CD4-positive, CD25-positive, alpha-beta regulatory T cell (primary cell): Measurements from ENCODE around the gene TSHZ3. TPM values are rescaled to one million over a fixed set of nuclear protein-coding genes. Genes with fewer than 3 reads are reported as not detected.
A peak's percentile ranks its signal among the peaks of the same experiment; 100 is the strongest.

ENCODE experiments used
- ATAC-seq, 2 donors: fragments of 150-1000 bp; cut with Tn5 transposase; one replicate each; pipeline ENCODE4 v1.10.0; 2021; ENCODE audit warnings: low read depth in 2 of 2, moderate number of reproducible peaks in 2 of 2, moderate library complexity in 1 of 2
- DNase-seq, 3 donors: peaks; one replicate each; pipeline versions ENCODE4 v3.0.0 to v3.0.0-alpha.2; 2012 to 2022; ENCODE audit warnings: mixed read lengths in 1 of 3
- H3K27ac ChIP-seq: one replicate; pipeline ENCODE4 v1.7.0; 2013; ENCODE audit warnings: mild to moderate bottlenecking, low read length; ENCODE audit not compliant: insufficient read depth, poor library complexity, severe bottlenecking
- H3K27me3 ChIP-seq: one replicate; pipeline ENCODE4 v1.7.0; 2013; ENCODE audit warnings: low read length; ENCODE audit not compliant: control insufficient read depth, insufficient read depth
- H3K36me3 ChIP-seq: one replicate; pipeline ENCODE4 v1.7.0; 2013; ENCODE audit warnings: mild to moderate bottlenecking, low read length, moderate library complexity; ENCODE audit not compliant: control insufficient read depth, insufficient read depth
- H3K4me1 ChIP-seq: 2 replicates; pipeline ENCODE4 v1.7.0; 2013; ENCODE audit warnings: mild to moderate bottlenecking, low read length; ENCODE audit not compliant: insufficient read depth, control insufficient read depth, poor library complexity, severe bottlenecking
- H3K4me3 ChIP-seq: one replicate; pipeline ENCODE4 v1.7.0; 2013; ENCODE audit warnings: low read depth, mild to moderate bottlenecking, low read length, moderate library complexity
- H3K9me3 ChIP-seq, 2 experiments: 1 replicate in 1 of 2; 2 replicates in 1 of 2; pipeline ENCODE4 v1.7.0; 2013; ENCODE audit warnings: low read length in 2 of 2, mild to moderate bottlenecking in 1 of 2, moderate library complexity in 1 of 2; ENCODE audit not compliant: control insufficient read depth in 2 of 2
- H3K27ac Mint-ChIP-seq, 3 donors: one replicate each; pipeline ENCODE4 v1.8.0; 2020 to 2022; ENCODE audit warnings: mild to moderate bottlenecking in 3 of 3, mixed read lengths in 3 of 3, moderate library complexity in 2 of 3
- H3K27me3 Mint-ChIP-seq: one replicate; pipeline ENCODE4 v1.8.0; 2022; ENCODE audit warnings: mild to moderate bottlenecking, mixed read lengths
- H3K36me3 Mint-ChIP-seq: one replicate; pipeline ENCODE4 v1.8.0; 2020; ENCODE audit warnings: mixed read lengths
- H3K4me1 Mint-ChIP-seq, 4 donors: one replicate each; pipeline ENCODE4 v1.8.0; 2020 to 2022; ENCODE audit warnings: mixed read lengths in 4 of 4, mild to moderate bottlenecking in 1 of 4
- H3K4me3 Mint-ChIP-seq, 4 donors: one replicate each; pipeline ENCODE4 v1.8.0; 2020 to 2022; ENCODE audit warnings: mild to moderate bottlenecking in 4 of 4, mixed read lengths in 4 of 4, moderate library complexity in 3 of 4
- H3K9me3 Mint-ChIP-seq, 7 donors: one replicate each; pipeline ENCODE4 v1.8.0; 2020 to 2022; ENCODE audit warnings: mixed read lengths in 7 of 7, mild to moderate bottlenecking in 3 of 7, moderate library complexity in 2 of 7
- polyA plus RNA-seq, 4 donors: library from polyadenylated mRNA; unstranded; fragments of 300-500 nt; fragmentation: Illumina TruSeq; gene quantifications; one replicate each; pipeline ENCODE4 v1.2.3, GENCODE V29; 2021
- total RNA-seq: library from RNA; stranded (reverse); gene quantifications from one replicate; pipeline ENCODE4 v1.2.3, GENCODE V29; 2022

Gene TSHZ3
- total and polyA plus RNA-seq, 5 donors from 2014 or later, result 0.24 to 2.5 (median 0.96) TPM

DNA sequence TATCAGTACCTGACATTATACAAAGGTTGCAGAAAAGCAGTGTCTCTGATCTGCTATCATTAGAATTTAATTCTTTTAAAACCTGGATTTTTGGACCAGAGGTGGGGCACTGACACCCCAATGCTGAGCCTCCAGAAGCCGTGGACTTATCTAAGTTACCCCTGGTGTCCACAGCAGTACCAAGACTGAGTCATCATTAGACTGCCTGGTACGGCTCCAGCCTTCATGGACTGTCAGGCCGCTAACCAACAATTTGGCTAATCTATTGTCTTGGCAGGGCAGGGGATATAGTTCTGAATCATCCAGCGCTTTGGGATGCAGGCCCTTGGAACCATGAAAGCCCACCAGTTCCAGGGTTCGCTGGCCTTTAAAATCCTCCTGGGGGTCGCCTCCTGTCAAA is 78.3 kb downstream of the TSHZ3 start:
- no peaks in the 10 kb centered on the region for H3K36me3 ChIP-seq

GRCh38 chr19:31269425-31270127 is 79.7 kb downstream of the TSHZ3 start:
- H3K27ac ChIP-seq, result no peak overlapping the region
- no peak overlapping the region for H3K4me3 ChIP-seq
- no peaks in the 10 kb centered on the region for H3K4me1 ChIP-seq
- no peak for ATAC-seq
- peaks cover under 1% of the 10 kb centered on the region for H3K27me3 Mint-ChIP-seq
- H3K9me3 ChIP-seq, result no peaks in the 10 kb centered on the region
- no peak for DNase-seq
- H3K27ac Mint-ChIP-seq, result no peak overlapping the region
- no peaks in the 10 kb centered on the region for H3K4me1 Mint-ChIP-seq
- no peaks in the 10 kb centered on the region for H3K36me3 ChIP-seq
- H3K9me3 Mint-ChIP-seq, result no peaks in the 10 kb centered on the region
- H3K4me3 Mint-ChIP-seq, result no peak overlapping the region
- no peaks in the 10 kb centered on the region for H3K27me3 ChIP-seq
- H3K36me3 Mint-ChIP-seq, result no peaks in the 10 kb centered on the region

More for the DNA sequence above, 78.3 kb downstream of the TSHZ3 start:
- Histone ChIP-seq H3K9me3 (no peaks in the 10 kb centered on the region), H3K4me3 (no peak overlapping the region), H3K4me1 (no peaks in the 10 kb centered on the region), H3K27ac (no peak overlapping the region), H3K27me3 (no peaks in the 10 kb centered on the region)
- ATAC-seq, result no peak
- DNase-seq, result no peak
- Mint-ChIP-seq H3K4me3 (no peak overlapping the region), H3K4me1 (no peaks in the 10 kb centered on the region), H3K27me3 (no peaks in the 10 kb centered on the region), H3K9me3 (no peaks in the 10 kb centered on the region), H3K27ac (no peak overlapping the region), H3K36me3 (no peaks in the 10 kb centered on the region)

DNA sequence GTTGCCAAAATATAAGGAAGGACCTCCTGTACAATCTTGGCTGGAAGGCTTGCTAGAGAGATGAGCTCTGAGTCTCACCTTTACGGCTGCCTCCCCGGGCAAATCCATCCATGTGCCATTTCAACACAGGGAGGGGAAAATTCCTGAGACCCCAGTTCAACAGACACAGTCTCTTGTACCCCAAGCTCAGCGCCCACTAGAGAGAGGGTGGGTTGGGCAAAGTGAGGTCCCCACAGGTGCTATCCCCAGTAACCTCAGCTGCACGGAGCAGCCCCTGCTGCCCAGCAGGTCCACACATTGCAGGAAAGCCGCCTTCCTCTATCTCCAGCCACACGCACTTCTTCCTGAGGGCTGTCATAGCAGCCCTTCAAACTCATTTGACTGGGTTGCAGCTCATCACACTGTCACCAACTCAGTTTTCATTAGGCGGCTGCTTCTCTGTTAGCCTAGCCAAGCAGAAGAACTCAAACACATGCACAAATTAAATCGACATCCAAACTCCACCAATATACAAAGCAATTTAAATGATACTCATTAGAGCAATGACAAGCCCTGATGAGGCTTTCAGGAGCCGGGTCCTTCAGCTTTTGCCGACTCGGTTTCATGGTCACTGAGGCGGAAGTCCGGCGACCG is 80.4 kb downstream of the TSHZ3 start:
- H3K9me3 ChIP-seq, result no peaks in the 10 kb centered on the region
- Mint-ChIP-seq H3K4me3 (no peak overlapping the region), H3K27ac (no peak overlapping the region), H3K36me3 (no peaks in the 10 kb centered on the region), H3K27me3 (peaks cover 7% of the 10 kb centered on the region), H3K9me3 (no peaks in the 10 kb centered on the region), H3K4me1 (no peaks in the 10 kb centered on the region)
- H3K36me3 ChIP-seq, result no peaks in the 10 kb centered on the region
- H3K4me1 ChIP-seq, result no peaks in the 10 kb centered on the region
- H3K4me3 ChIP-seq, result no peak overlapping the region
- H3K27ac ChIP-seq, result no peak overlapping the region
- DNase-seq (no peak), ATAC-seq (no peak)
- H3K27me3 ChIP-seq, result no peaks in the 10 kb centered on the region

- no peaks in the 10 kb centered on the region for H3K27me3 ChIP-seq
- no peaks in the 10 kb centered on the region for H3K36me3 Mint-ChIP-seq
- no peak overlapping the region for H3K27ac ChIP-seq
- DNase-seq, result no peak
- no peaks in the 10 kb centered on the region for H3K4me1 Mint-ChIP-seq
- no peak overlapping the region for H3K4me3 Mint-ChIP-seq
- H3K27ac Mint-ChIP-seq, result no peak overlapping the region
- H3K27me3 Mint-ChIP-seq, result peaks cover 10% of the 10 kb centered on the region
- H3K4me1 ChIP-seq, result no peaks in the 10 kb centered on the region
- H3K9me3 Mint-ChIP-seq, result no peaks in the 10 kb centered on the region
- no peaks in the 10 kb centered on the region for H3K9me3 ChIP-seq
- H3K36me3 ChIP-seq, result no peaks in the 10 kb centered on the region
- ATAC-seq, result no peak
- H3K4me3 ChIP-seq, result no peak overlapping the region
These were observed 82.5 kb downstream of the TSHZ3 start for GRCh38 chr19:31266731-31267130.

- Mint-ChIP-seq H3K27me3 (peaks cover 14% of the 10 kb centered on the region), H3K4me3 (no peak overlapping the region), H3K27ac (no peak overlapping the region), H3K36me3 (no peaks in the 10 kb centered on the region), H3K4me1 (peaks cover 0 to 4% (median 0%) of the 10 kb centered on the region in 4 donors), H3K9me3 (no peaks in the 10 kb centered on the region)
- no peak overlapping the region for H3K27ac ChIP-seq
- ATAC-seq (no peak), DNase-seq (no peak)
- no peaks in the 10 kb centered on the region for H3K4me1 ChIP-seq
- no peaks in the 10 kb centered on the region for H3K9me3 ChIP-seq
- H3K36me3 ChIP-seq, result no peaks in the 10 kb centered on the region
- no peak overlapping the region for H3K4me3 ChIP-seq
- no peaks in the 10 kb centered on the region for H3K27me3 ChIP-seq
These were observed 83.0 kb downstream of the TSHZ3 start for GRCh38 chr19:31266196-31266595.

DNA sequence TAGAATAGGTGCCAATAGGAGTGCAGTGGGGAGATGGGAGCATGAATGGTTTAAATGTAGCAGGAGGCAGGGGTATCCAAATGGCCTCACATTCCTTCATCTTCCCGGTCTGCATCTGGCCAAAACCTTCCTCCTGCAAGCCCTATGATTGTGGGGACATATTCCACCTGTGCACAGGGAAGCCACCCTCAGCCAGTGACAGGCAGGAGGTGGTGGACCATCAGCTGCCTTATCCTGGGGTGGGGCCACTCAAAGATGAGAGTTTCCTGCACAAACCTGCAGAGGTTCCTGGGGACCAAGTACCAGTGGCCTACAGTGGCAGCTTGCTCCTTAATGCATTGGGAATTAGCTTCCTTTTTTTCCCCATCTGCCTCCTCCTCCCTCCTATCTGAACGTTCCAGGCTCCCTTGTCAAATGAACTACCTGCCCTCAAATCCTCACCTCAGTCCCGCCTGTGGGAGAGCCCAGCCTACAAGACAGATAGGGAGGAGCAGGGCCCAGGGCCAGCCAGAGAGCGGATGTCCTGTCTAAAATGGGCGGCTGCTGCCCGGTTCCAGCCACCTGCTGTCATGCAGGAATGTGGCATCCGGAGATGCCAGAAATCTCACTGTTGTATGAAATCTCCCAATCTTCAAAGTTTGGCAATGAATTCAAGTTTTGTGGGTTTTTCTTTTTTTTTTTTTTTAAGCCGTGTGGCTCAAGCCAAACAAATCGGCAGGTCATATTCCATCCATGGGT is 85.0 kb downstream of the TSHZ3 start:
- DNase-seq, result no peak
- no peak for ATAC-seq
- Histone ChIP-seq H3K9me3 (no peaks in the 10 kb centered on the region), H3K27me3 (no peaks in the 10 kb centered on the region), H3K27ac (no peak overlapping the region), H3K4me1 (no peaks in the 10 kb centered on the region), H3K4me3 (no peak overlapping the region), H3K36me3 (no peaks in the 10 kb centered on the region)
- Mint-ChIP-seq H3K27ac (peak overlapping the region in 2 of 3 donors; percentile 31 to 58), H3K27me3 (peaks cover 21% of the 10 kb centered on the region), H3K4me1 (peaks cover 0 to 7% (median 0%) of the 10 kb centered on the region in 4 donors), H3K9me3 (no peaks in the 10 kb centered on the region), H3K36me3 (no peaks in the 10 kb centered on the region), H3K4me3 (peak overlapping the region in 1 of 4 donors; percentile 64)

GRCh38 chr19:31263328-31263727 is 85.9 kb downstream of the TSHZ3 start:
- ATAC-seq (no peak), DNase-seq (no peak)
- H3K4me3 ChIP-seq, result no peak overlapping the region
- peaks cover 0 to 7% (median 0%) of the 10 kb centered on the region in 4 donors for H3K4me1 Mint-ChIP-seq
- no peak overlapping the region for H3K4me3 Mint-ChIP-seq
- peaks cover 0 to 2% (median 0%) of the 10 kb centered on the region in 7 donors for H3K9me3 Mint-ChIP-seq
- H3K4me1 ChIP-seq, result no peaks in the 10 kb centered on the region
- peaks cover 21% of the 10 kb centered on the region for H3K27me3 Mint-ChIP-seq
- no peaks in the 10 kb centered on the region for H3K27me3 ChIP-seq
- no peak overlapping the region for H3K27ac ChIP-seq
- no peak overlapping the region for H3K27ac Mint-ChIP-seq
- no peaks in the 10 kb centered on the region for H3K9me3 ChIP-seq
- H3K36me3 ChIP-seq, result no peaks in the 10 kb centered on the region
- H3K36me3 Mint-ChIP-seq, result no peaks in the 10 kb centered on the region
